ENCODE results near the gene SIRT2.

- TF ChIP-seq CTCF (IDR thresholded peaks at IDR 0.05) = no peak
- TF ChIP-seq POLR2AphosphoS5 (IDR thresholded peaks at IDR 0.05) = no peak
- TF ChIP-seq POLR2A (IDR thresholded peaks at IDR 0.05) = no peak
Measured at GRCh38 chr19:38836983-38837626, 62.3 kb downstream of the SIRT2 start.

All from breast epithelium (tissue), 3 donors.